H9 (cell line): ENCODE results near the gene PLSCR2. TPM values are rescaled to one million over a fixed set of nuclear protein-coding genes. Genes with fewer than 3 reads are reported as not detected.

Experiments used
- DNase-seq: peaks from one replicate; pipeline ENCODE4 v3.0.0-alpha.2; 2017
- H2AFZ ChIP-seq: one replicate; pipeline ENCODE4 v1.6.1; 2013; ENCODE audit warnings: mild to moderate bottlenecking, low read length, control low read depth, moderate library complexity
- H2AK5ac ChIP-seq: 2 replicates; pipeline ENCODE4 v1.6.1; 2013; ENCODE audit warnings: low read length, control low read depth, mixed read lengths; ENCODE audit not compliant: insufficient read length
- H2BK120ac ChIP-seq: one replicate; pipeline ENCODE4 v1.6.1; 2013; ENCODE audit warnings: low read depth, mild to moderate bottlenecking, low read length, control low read depth, inconsistent platforms; ENCODE audit not compliant: poor library complexity, severe bottlenecking
- H2BK12ac ChIP-seq: 2 replicates; pipeline ENCODE4 v1.6.1; 2013; ENCODE audit warnings: low read length, control low read depth, mixed read lengths, low read depth; ENCODE audit not compliant: insufficient read length
- H2BK15ac ChIP-seq: 2 replicates; pipeline ENCODE4 v1.6.1; 2013; ENCODE audit warnings: low read depth, low read length, control low read depth
- H2BK20ac ChIP-seq: one replicate; pipeline ENCODE4 v1.6.1; 2013; ENCODE audit warnings: low read depth, mild to moderate bottlenecking, low read length, control low read depth, inconsistent platforms; ENCODE audit not compliant: poor library complexity, severe bottlenecking
- H2BK5ac ChIP-seq: 2 replicates; pipeline ENCODE4 v1.6.1; 2013; ENCODE audit warnings: low read length, control low read depth, mixed read lengths; ENCODE audit not compliant: insufficient read length
- H3K14ac ChIP-seq: 2 replicates; pipeline ENCODE4 v1.6.1; 2013; ENCODE audit warnings: low read length, control low read depth; ENCODE audit not compliant: insufficient read depth
- H3K18ac ChIP-seq: 2 replicates; pipeline ENCODE4 v1.6.1; 2013; ENCODE audit warnings: low read depth, mild to moderate bottlenecking, mixed read lengths, low read length, control low read depth; ENCODE audit not compliant: insufficient read length
- H3K23ac ChIP-seq: 2 replicates; pipeline ENCODE4 v1.6.1; 2013; ENCODE audit warnings: low read length, control low read depth, mixed read lengths, low read depth; ENCODE audit not compliant: insufficient read length
- H3K23me2 ChIP-seq: 2 replicates; pipeline ENCODE4 v1.6.1; 2013; ENCODE audit warnings: low read depth, mild to moderate bottlenecking, mixed read lengths, low read length, control low read depth; ENCODE audit not compliant: insufficient read length, poor library complexity, severe bottlenecking
- H3K27ac ChIP-seq: 2 replicates; pipeline ENCODE4 v1.5.1; 2013; ENCODE audit warnings: low read length, control low read depth, mixed read lengths, low read depth; ENCODE audit not compliant: insufficient read length
- H3K27me3 ChIP-seq: 2 replicates; pipeline ENCODE4 v1.6.1; 2013; ENCODE audit warnings: low read length, control low read depth, inconsistent platforms; ENCODE audit not compliant: insufficient read depth
- H3K4ac ChIP-seq: 2 replicates; pipeline ENCODE4 v1.6.1; 2013; ENCODE audit warnings: low read depth, mild to moderate bottlenecking, control low read depth, inconsistent platforms, low read length, moderate library complexity
- H3K4me1 ChIP-seq: 2 replicates; pipeline ENCODE4 v1.6.1; 2013; ENCODE audit warnings: low read length, control low read depth, inconsistent platforms; ENCODE audit not compliant: insufficient read depth
- H3K4me2 ChIP-seq: 2 replicates; pipeline ENCODE4 v1.6.1; 2013; ENCODE audit warnings: low read length, control low read depth, mixed read lengths; ENCODE audit not compliant: insufficient read length, insufficient read depth
- H3K56ac ChIP-seq: 2 replicates; pipeline ENCODE4 v1.6.1; 2013; ENCODE audit warnings: low read depth, mild to moderate bottlenecking, mixed read lengths, low read length, control low read depth; ENCODE audit not compliant: insufficient read length
- H3K79me1 ChIP-seq: 2 replicates; pipeline ENCODE4 v1.6.1; 2013; ENCODE audit warnings: low read depth, mild to moderate bottlenecking, moderate library complexity, low read length, control low read depth, inconsistent platforms; ENCODE audit not compliant: insufficient read depth, poor library complexity, severe bottlenecking
- H3K79me2 ChIP-seq: 2 replicates; pipeline ENCODE4 v1.6.1; 2013; ENCODE audit warnings: low read length, control low read depth, inconsistent platforms; ENCODE audit not compliant: insufficient read depth
- H3K9ac ChIP-seq: 2 replicates; pipeline ENCODE4 v1.6.1; 2013; ENCODE audit warnings: low read length, control low read depth, mixed read lengths; ENCODE audit not compliant: insufficient read length; ENCODE audit errors: extremely low read depth
- H3K9me3 ChIP-seq: one replicate; pipeline ENCODE4 v1.6.1; 2013; ENCODE audit warnings: low read depth, low read length, inconsistent platforms; ENCODE audit not compliant: control insufficient read depth
- H3T11ph ChIP-seq: one replicate; pipeline ENCODE4 v1.6.1; 2013; ENCODE audit warnings: mild to moderate bottlenecking, low read length, control low read depth, inconsistent platforms
- H4K20me1 ChIP-seq: one replicate; pipeline ENCODE4 v1.6.1; 2013; ENCODE audit not compliant: control insufficient read depth, insufficient read length, insufficient read depth
- H4K5ac ChIP-seq: 2 replicates; pipeline ENCODE4 v1.6.1; 2013; ENCODE audit warnings: low read depth, mild to moderate bottlenecking, mixed read lengths, low read length, control low read depth; ENCODE audit not compliant: insufficient read length
- H4K8ac ChIP-seq: replicated peaks from 2 replicates; pipeline ENCODE4 v1.6.1; 2013; ENCODE audit warnings: low read length, control low read depth, mixed read lengths, low read depth; ENCODE audit not compliant: insufficient read length
- H4K91ac ChIP-seq: 2 replicates; pipeline ENCODE4 v1.6.1; 2013; ENCODE audit warnings: low read depth, mild to moderate bottlenecking, moderate library complexity, mixed read lengths, low read length, control low read depth; ENCODE audit not compliant: insufficient read length
- H3K27ac Mint-ChIP-seq, 3 experiments: 2 replicates in 2 of 3; 3 replicates in 1 of 3; pipeline ENCODE4 v1.8.0; 2020 to 2021; ENCODE audit warnings: mixed read lengths in 3 of 3, mild to moderate bottlenecking in 1 of 3, moderate library complexity in 1 of 3
- H3K27me3 Mint-ChIP-seq: 2 replicates; pipeline ENCODE4 v1.8.0; 2021; ENCODE audit warnings: low read depth, mild to moderate bottlenecking, moderate library complexity, mixed read lengths
- H3K36me3 Mint-ChIP-seq, 3 experiments: 2 replicates in 2 of 3; 3 replicates in 1 of 3; pipeline ENCODE4 v1.8.0; 2020 to 2021; ENCODE audit warnings: low read depth in 3 of 3, mixed read lengths in 3 of 3; ENCODE audit not compliant: insufficient read depth in 1 of 3
- H3K4me1 Mint-ChIP-seq, 2 experiments: 2 replicates each; pipeline ENCODE4 v1.8.0; 2020; ENCODE audit warnings: mixed read lengths in 2 of 2
- H3K4me3 Mint-ChIP-seq, 2 experiments: 2 replicates in 1 of 2; 3 replicates in 1 of 2; pipeline ENCODE4 v1.8.0; 2020 to 2021; ENCODE audit warnings: mild to moderate bottlenecking in 2 of 2, mixed read lengths in 2 of 2, moderate library complexity in 1 of 2
- H3K9me3 Mint-ChIP-seq, 2 experiments: 2 replicates in 1 of 2; 3 replicates in 1 of 2; pipeline ENCODE4 v1.8.0; 2020; ENCODE audit warnings: mild to moderate bottlenecking in 2 of 2, mixed read lengths in 2 of 2, moderate library complexity in 1 of 2
- WGBS: extraction: QIAGEN DNeasy Blood & Tissue Kit; methylation state at CpG from one replicate; pipeline ENCODE4 v1.1.7; 2013; ENCODE audit warnings: missing lambda C conversion rate, low lambda C conversion rate, mixed read lengths; ENCODE audit not compliant: insufficient read length; ENCODE audit errors: extremely low coverage; 5-methylcytosine and 5-hydroxymethylcytosine counted together
- total RNA-seq: library from RNA; stranded (reverse); gene quantifications from 2 replicates; pipeline ENCODE4 v1.2.1, GENCODE V29; 2021
- TF ChIP-seq, protein P1 (sequence below): fragments of 200-600 bp; sonication (generic); conservative IDR thresholded peaks from 3 replicates; pipeline ENCODE4 v1.8.0; 2021; ENCODE audit warnings: antibody characterized with exemption, mild to moderate bottlenecking

PLSCR2 gene
- total RNA-seq, 1 experiment from 2014 or later: not detected

DNA sequence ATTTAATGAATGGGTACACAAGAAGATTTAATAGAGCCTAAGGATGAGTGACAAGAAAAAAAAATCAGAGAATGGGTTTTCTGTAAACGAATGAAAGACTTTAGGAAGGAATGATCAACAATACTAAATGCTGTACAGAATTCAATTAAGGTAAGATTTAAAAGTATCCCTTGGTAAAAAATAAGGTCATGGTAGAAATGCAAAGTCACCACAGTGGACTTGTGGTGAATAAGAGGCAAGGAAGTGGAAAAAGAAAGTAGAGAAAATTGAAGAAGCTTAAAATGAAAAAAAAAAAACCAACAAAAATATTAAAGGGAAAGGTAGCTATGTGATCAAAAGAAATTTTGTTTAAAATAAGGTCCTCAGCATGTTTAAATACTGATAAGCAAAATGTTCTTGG is 82.4 kb downstream of the PLSCR2 start:
- no peak overlapping the region for H3K27ac ChIP-seq
- no peak overlapping the region for H2BK15ac ChIP-seq
- Mint-ChIP-seq H3K36me3 (no peaks in the 10 kb centered on the region), H3K27ac (no peak overlapping the region), H3K4me1 (peaks cover 4 to 16% of the 10 kb centered on the region in 2 experiments; a peak in 2 of 4 replicates), H3K9me3 (no peaks in the 10 kb centered on the region; a peak in 1 of 5 replicates), H3K27me3 (no peaks in the 10 kb centered on the region), H3K4me3 (no peak overlapping the region)
- H3K79me2 ChIP-seq: no peaks in the 10 kb centered on the region
- no peak overlapping the region for H3K18ac ChIP-seq
- no peaks in the 10 kb centered on the region for H3K23me2 ChIP-seq
- no peaks in the 10 kb centered on the region for H3K4me1 ChIP-seq
- H3K4ac ChIP-seq: no peak overlapping the region
- no peak overlapping the region for H3T11ph ChIP-seq
- no peaks in the 10 kb centered on the region for H4K20me1 ChIP-seq
- no peaks in the 10 kb centered on the region for H3K79me1 ChIP-seq
- DNase-seq: no peak
- H3K9me3 ChIP-seq: no peaks in the 10 kb centered on the region
- H4K5ac ChIP-seq: no peak overlapping the region
- TF ChIP-seq, protein P1, sequence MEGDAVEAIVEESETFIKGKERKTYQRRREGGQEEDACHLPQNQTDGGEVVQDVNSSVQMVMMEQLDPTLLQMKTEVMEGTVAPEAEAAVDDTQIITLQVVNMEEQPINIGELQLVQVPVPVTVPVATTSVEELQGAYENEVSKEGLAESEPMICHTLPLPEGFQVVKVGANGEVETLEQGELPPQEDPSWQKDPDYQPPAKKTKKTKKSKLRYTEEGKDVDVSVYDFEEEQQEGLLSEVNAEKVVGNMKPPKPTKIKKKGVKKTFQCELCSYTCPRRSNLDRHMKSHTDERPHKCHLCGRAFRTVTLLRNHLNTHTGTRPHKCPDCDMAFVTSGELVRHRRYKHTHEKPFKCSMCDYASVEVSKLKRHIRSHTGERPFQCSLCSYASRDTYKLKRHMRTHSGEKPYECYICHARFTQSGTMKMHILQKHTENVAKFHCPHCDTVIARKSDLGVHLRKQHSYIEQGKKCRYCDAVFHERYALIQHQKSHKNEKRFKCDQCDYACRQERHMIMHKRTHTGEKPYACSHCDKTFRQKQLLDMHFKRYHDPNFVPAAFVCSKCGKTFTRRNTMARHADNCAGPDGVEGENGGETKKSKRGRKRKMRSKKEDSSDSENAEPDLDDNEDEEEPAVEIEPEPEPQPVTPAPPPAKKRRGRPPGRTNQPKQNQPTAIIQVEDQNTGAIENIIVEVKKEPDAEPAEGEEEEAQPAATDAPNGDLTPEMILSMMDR: no peak
- WGBS: no CpG with 5 or more reads among the region's 1 CpG
- H3K23ac ChIP-seq: no peak overlapping the region
- no peak overlapping the region for H3K9ac ChIP-seq
- no peak overlapping the region for H4K91ac ChIP-seq
- no peak overlapping the region for H2BK120ac ChIP-seq
- H4K8ac ChIP-seq: no peak overlapping the region
- H3K14ac ChIP-seq: no peak overlapping the region
- no peak overlapping the region for H2BK5ac ChIP-seq
- no peak overlapping the region for H2BK12ac ChIP-seq
- H2BK20ac ChIP-seq: no peak overlapping the region
- H2AFZ ChIP-seq: no peak overlapping the region
- H3K27me3 ChIP-seq: no peaks in the 10 kb centered on the region
- no peak overlapping the region for H2AK5ac ChIP-seq
- H3K56ac ChIP-seq: no peak overlapping the region
- no peak overlapping the region for H3K4me2 ChIP-seq
